Gastrocnemius medialis (tissue), 4 donors: ENCODE data around the gene NOVA2. TPM values are rescaled to one million over a fixed set of nuclear protein-coding genes. Genes with fewer than 3 reads are reported as not detected.
A peak's percentile ranks its signal among the peaks of the same experiment; 100 is the strongest.

Experiments used
- ATAC-seq, 2 donors: fragments of 150-250 bp; one replicate each; pipeline ENCODE4 v1.9.1; 2016
- DNase-seq, 2 donors: peaks; one replicate each; pipeline ENCODE4 v3.0.0-alpha.2; 2019
- H3K27ac ChIP-seq, 4 donors: fragments of 200-600 bp; sonication (generic); 1 replicate in 1 of 4; 2 replicates in 3 of 4; pipeline ENCODE4 v1.5.1; 2016 to 2018; ENCODE audit warnings: mild to moderate bottlenecking in 2 of 4, moderate library complexity in 1 of 4
- H3K27me3 ChIP-seq, 3 donors: fragments of 200-600 bp; sonication (generic) in 2 of 3; 1 replicate in 1 of 3; 2 replicates in 2 of 3; pipeline versions ENCODE4 v1.5.1 to v1.6.0; 2016 to 2019; ENCODE audit warnings: mild to moderate bottlenecking in 1 of 3, moderate library complexity in 1 of 3
- H3K36me3 ChIP-seq, 2 donors: fragments of 200-600 bp; sonication (generic) in 1 of 2; one replicate each; pipeline ENCODE4 v1.5.1; 2017 to 2018
- H3K4me1 ChIP-seq, 2 donors: fragments of 200-600 bp; sonication (generic) in 1 of 2; one replicate each; pipeline ENCODE4 v1.5.1; 2016 to 2017; ENCODE audit warnings: mild to moderate bottlenecking in 2 of 2
- H3K4me3 ChIP-seq, 4 donors: fragments of 200-600 bp; sonication (generic) in 3 of 4; 1 replicate in 1 of 4; 2 replicates in 3 of 4; pipeline ENCODE4 v1.5.1; 2016 to 2019; ENCODE audit warnings: mild to moderate bottlenecking in 2 of 4
- H3K9me3 ChIP-seq, 3 donors: fragments of 200-600 bp; sonication (generic) in 2 of 3; 1 replicate in 1 of 3; 2 replicates in 2 of 3; pipeline ENCODE4 v1.5.1; 2016 to 2019
- CTCF ChIP-seq, 5 experiments: fragments of 450-650 bp in 3 of 5; fragments of 200-600 bp in 2 of 5; sonication (generic) in 2 of 5; IDR thresholded peaks in 4 of 5; conservative IDR thresholded peaks in 1 of 5; 1 replicate in 4 of 5; 2 replicates in 1 of 5; pipeline ENCODE4 v1.5.1; 2016 to 2019; ENCODE audit warnings: antibody characterized with exemption in 5 of 5, mild to moderate bottlenecking in 3 of 5, moderate library complexity in 3 of 5
- POLR2A ChIP-seq, 2 donors: fragments of 450-650 bp; IDR thresholded peaks; one replicate each; pipeline ENCODE4 v1.6.1; 2017; ENCODE audit warnings: antibody characterized with exemption in 2 of 2, mild to moderate bottlenecking in 2 of 2, moderate library complexity in 2 of 2
- in situ Hi-C, 4 donors: fragments of 200-750 bp; cut with MboI; loops; one replicate each; pipeline versions ENCODE4 v1.15.0 to v1.8.0; 2017; ENCODE audit warnings: low sequenced_read_pairs in 4 of 4
- intact Hi-C: fragments of 100-400 bp; cut with DNase I; formaldehyde crosslinking; loops from one replicate; pipeline ENCODE4 v1.15.1; 2023; ENCODE audit warnings: low total_unique reads
- total RNA-seq, 4 donors: library from RNA; depleted of rRNA; stranded (reverse); fragments of >200 nt; gene quantifications; one replicate each; pipeline versions ENCODE4 v1.1.0 to v1.2.3, GENCODE V29; 2016

Gene NOVA2
- total RNA-seq, 4 donors from 2014 or later: 0.44 to 1.1 (median 0.49) TPM

DNA sequence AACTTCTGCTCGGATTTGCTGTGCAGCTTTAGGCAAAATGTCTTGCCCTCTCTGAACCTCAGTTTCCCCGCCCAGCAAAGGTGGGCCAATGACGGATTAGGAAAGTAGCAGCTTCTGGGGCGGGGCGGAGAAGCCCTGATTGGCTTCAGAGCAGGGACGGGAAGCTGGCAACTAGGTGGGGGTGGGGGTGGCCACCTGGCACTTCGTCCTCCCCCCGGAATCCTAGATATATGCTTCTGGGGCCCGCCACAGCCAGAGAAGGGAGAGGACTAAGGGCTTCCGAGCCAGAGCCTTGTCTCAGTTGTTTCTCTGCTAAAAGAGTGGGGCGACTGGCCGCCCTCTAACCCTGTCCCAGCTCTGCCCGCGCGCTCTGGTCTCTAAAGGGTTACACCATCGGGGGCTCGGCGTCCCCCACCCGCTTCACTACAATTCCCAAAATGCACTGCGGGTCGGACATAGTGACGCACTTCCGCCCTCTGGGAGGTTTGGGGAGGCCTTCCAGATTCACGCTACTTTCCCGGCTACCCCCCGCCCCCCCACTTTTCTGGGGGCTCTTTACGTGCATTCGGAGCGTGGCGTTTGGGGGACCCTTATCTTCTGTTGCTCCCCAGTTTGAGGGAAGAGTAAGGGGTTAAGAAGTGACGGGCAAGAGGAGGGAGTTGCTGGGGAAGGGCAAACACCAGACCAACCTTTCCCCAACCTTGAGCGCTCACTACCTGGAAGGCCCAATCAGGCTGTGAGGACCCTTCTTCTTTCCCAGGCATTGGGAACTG lies 87.1 kb downstream of the NOVA2 start:
- intact Hi-C loops: loop anchor here (1.0 to 5.0 kb wide), 5 partner anchors 16 to 1371 kb away; partner anchors contain the start of genes MYPOP, SIX5 and SYMPK
- peak overlapping the region; percentile 63 to 84 (median 66) for H3K4me3 ChIP-seq
- H3K27me3 ChIP-seq: no peaks in the 10 kb centered on the region
- ATAC-seq (peak; percentile 89 to 91), DNase-seq (peak; percentile 82 to 89)
- TF ChIP-seq POLR2A (IDR thresholded peaks at IDR 0.05): peak; percentile 49 to 63
- TF ChIP-seq CTCF (IDR thresholded peaks at IDR 0.05 in 4 of 5, conservative IDR thresholded peaks at IDR 0.05 in 1 of 5): peak in 1 of 5 experiments; percentile 11
- peaks cover 34 to 43% of the 10 kb centered on the region in 2 donors for H3K4me1 ChIP-seq
- H3K9me3 ChIP-seq: no peaks in the 10 kb centered on the region
- in situ Hi-C loops: no loop called here
- peaks cover 0 to 6% of the 10 kb centered on the region in 2 donors for H3K36me3 ChIP-seq
- H3K27ac ChIP-seq: peak overlapping the region; percentile 86 to 95 (median 92)

DNA sequence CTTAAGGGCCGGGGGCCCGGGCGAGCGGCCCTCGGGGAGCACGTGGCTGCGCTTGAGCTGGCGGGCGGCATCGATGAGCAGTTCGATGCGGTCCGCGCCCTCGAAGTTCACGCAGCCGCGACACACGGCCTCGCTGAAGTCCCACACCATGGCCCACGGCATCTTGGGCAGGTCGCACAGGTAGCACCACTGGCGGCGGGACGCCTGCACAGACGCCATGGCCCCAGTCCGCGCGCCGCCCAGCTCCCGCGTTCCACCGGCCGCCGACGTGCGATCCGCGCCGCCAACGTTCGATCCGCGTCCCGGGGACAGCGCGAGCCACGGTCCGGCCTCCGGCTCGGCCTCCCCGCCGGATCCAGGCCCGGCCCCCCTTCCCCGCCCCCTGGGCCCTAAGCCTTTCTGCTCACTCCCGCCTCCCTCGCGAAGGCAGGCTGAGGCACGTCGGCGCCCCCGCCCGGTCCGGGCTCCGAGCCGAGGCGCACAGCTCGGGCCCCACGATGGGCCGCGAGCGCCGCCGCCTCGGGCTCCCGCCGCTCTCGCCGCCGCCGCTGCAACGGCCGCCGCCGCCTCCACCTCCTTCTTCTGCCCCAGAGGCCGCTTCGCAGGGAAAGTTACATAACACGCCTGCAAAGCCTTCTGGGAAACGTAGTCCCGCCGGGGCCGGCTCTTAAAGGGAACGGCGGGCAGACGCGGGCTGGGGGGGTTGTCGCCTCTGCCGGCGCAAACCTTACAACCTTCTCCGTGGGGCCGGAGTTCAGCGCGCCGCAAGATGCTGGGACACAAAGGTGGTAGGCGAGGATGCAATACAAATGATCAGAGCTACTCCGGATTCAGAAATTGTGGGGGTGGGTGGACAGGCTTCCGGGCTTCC lies 87.9 kb downstream of the NOVA2 start, which contains the start of gene IRF2BP1:
Gene IRF2BP1, minus strand, starts transcription at position 586 of the 871 bp plus-strand sequence. Its CDS starts 367 bp downstream, at position 219.
- ATAC-seq (peak; percentile 88 to 92), DNase-seq (peak; percentile 88 to 91)
- no peaks in the 10 kb centered on the region for H3K27me3 ChIP-seq
- peak within 1 kb of the TSS; percentile 86 to 95 (median 92) for H3K27ac ChIP-seq
- peaks cover 34 to 44% of the 10 kb centered on the region in 2 donors for H3K4me1 ChIP-seq
- H3K36me3 ChIP-seq: peaks cover 0 to 6% of the 10 kb centered on the region in 2 donors
- intact Hi-C loops (loop anchor here (1.0 to 5.0 kb wide), 5 partner anchors 17 to 1372 kb away; partner anchors contain the start of genes MYPOP, SIX5 and SYMPK), in situ Hi-C loops (no loop called here)
- TF ChIP-seq CTCF (IDR thresholded peaks at IDR 0.05 in 4 of 5, conservative IDR thresholded peaks at IDR 0.05 in 1 of 5) (peak in 2 of 5 experiments; percentile 2 to 8), POLR2A (IDR thresholded peaks at IDR 0.05) (peak; percentile 74 to 82)
- H3K9me3 ChIP-seq: no peaks in the 10 kb centered on the region
- peak within 1 kb of the TSS; percentile 63 to 84 (median 66) for H3K4me3 ChIP-seq

DNA sequence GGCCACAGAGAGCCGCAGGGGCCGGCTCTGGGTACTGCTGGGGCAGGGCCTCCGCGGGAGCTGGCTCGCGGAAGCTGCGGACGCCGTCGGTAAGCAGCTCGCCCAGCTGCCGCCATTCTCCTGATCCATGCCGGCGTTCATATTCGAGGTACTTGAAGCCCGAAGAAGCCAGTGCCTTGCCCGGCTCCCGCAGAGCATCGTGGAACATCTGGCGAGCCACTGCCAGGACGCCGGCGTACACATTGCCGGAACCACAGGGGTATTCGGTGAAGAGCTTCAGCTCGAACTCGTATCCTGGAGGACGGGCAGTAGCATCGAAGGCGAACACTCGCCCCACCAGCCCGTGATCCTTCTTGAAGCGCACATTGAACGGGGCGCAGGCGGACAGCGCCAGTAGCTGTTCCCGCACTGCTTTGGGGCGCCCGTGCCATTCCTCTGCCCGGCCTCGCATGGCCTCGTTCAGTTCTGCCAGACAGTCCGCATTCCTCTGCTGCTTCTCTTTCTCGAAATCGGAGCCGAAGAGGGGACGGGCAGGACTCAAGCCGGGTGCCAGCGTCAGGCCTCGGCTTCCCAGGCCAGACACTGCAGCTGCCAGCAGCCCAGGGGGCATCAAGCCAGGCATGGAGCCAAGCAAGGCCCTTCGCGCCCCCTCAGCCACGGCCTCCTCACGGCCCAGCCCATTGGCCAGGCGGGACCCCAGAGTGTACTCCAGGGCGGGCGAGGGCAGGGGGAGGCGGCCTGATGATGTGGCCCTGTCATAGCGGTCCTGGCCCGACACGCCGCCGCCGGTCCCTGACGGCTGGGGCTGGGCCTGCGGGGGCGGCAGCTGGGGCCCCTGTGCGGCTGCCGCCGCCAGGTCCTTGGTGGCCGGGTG lies 88.7 kb downstream of the NOVA2 start:
- in situ Hi-C loops (no loop called here), intact Hi-C loops (loop anchor here (5.0 kb wide), 1 partner anchor 118 kb away; the partner anchor contains the start of gene SIX5)
- DNase-seq (no peak), ATAC-seq (no peak)
- Histone ChIP-seq H3K27ac (peak overlapping the region; percentile 86 to 95 (median 92)), H3K27me3 (no peaks in the 10 kb centered on the region), H3K36me3 (peaks cover 0 to 6% of the 10 kb centered on the region in 2 donors), H3K4me3 (peak overlapping the region; percentile 63 to 84 (median 66)), H3K9me3 (no peaks in the 10 kb centered on the region), H3K4me1 (peaks cover 34 to 44% of the 10 kb centered on the region in 2 donors)
- TF ChIP-seq POLR2A (IDR thresholded peaks at IDR 0.05) (no peak), CTCF (IDR thresholded peaks at IDR 0.05 in 4 of 5, conservative IDR thresholded peaks at IDR 0.05 in 1 of 5) (no peak)
